Endothelial cell of umbilical vein (primary cell): ENCODE results near the gene CHST11. TPM values are rescaled to one million over a fixed set of nuclear protein-coding genes. Genes with fewer than 3 reads are reported as not detected.

ENCODE experiments used
- BruUV-seq: library from RNA; stranded (reverse); fragments of 400-500 nt; replicated peaks from 2 replicates; lab custom pipeline; 2021; lab: Mats Ljungman, UMichigan
- CTCF ChIA-PET: fragments of 300-600, 350-600 bp; sonication (Branson Sonifier 250); formaldehyde crosslinking; loops from one replicate; lab custom pipeline; 2021; ENCODE audit warnings: antibody characterized with exemption, inconsistent platforms; lab: Charles Lee
- POLR2A ChIA-PET: fragments of 300-600, 350-600 bp; sonication (Branson Sonifier 250); formaldehyde crosslinking; loops from one replicate; lab custom pipeline; 2021; ENCODE audit warnings: antibody characterized with exemption, inconsistent platforms; lab: Charles Lee
- DNase-seq: peaks from one replicate; pipeline ENCODE4 v3.0.0-alpha.2; 2011; ENCODE audit warnings: low read depth, low spot score
- FAIRE-seq: peaks from 2 replicates; lab custom pipeline; 2011; peaks lifted over from hg19 to GRCh38; lab: Jason Lieb, UNC
- H2AFZ ChIP-seq: 2 replicates; pipeline ENCODE4 v1.6.0; 2012; ENCODE audit warnings: low read depth, low read length, control low read depth, inconsistent platforms
- H3K27ac ChIP-seq: 2 replicates; pipeline ENCODE4 v1.5.1; 2011; ENCODE audit warnings: low read depth, mild to moderate bottlenecking, control low read depth, low read length, moderate library complexity; ENCODE audit not compliant: insufficient read depth
- H3K27me3 ChIP-seq, 2 experiments: 2 replicates each; pipeline versions ENCODE4 v1.6.0 to v1.6.1; 2011; ENCODE audit warnings: low read length in 2 of 2, mixed read lengths in 1 of 2; ENCODE audit not compliant: control insufficient read depth in 2 of 2, insufficient read depth in 2 of 2
- H3K36me3 ChIP-seq, 2 experiments: 2 replicates in 1 of 2; 3 replicates in 1 of 2; pipeline ENCODE4 v1.5.1; 2011; ENCODE audit warnings: low read length in 2 of 2, mild to moderate bottlenecking in 1 of 2, moderate library complexity in 1 of 2; ENCODE audit not compliant: control insufficient read depth in 2 of 2, insufficient read depth in 2 of 2; ENCODE audit errors: extremely low read depth in 1 of 2
- H3K4me1 ChIP-seq: 3 replicates; pipeline ENCODE4 v1.5.1; 2011; ENCODE audit warnings: mild to moderate bottlenecking, low read length; ENCODE audit not compliant: control insufficient read depth, insufficient read depth; ENCODE audit errors: extremely low read depth
- H3K4me2 ChIP-seq: 2 replicates; pipeline ENCODE4 v1.6.1; 2011; ENCODE audit warnings: low read length, control low read depth, mixed read lengths; ENCODE audit not compliant: insufficient read depth
- H3K4me3 ChIP-seq, 3 experiments: fragments of 200-600 bp in 1 of 3; sonication (generic), shearing (Covaris generic) in 1 of 3; replicated peaks in 1 of 3; 2 replicates each; pipeline ENCODE4 v1.5.1; 2011 to 2016; ENCODE audit warnings: control low read depth in 3 of 3, low read length in 3 of 3, mild to moderate bottlenecking in 2 of 3, inconsistent platforms in 1 of 3, low read depth in 1 of 3, moderate library complexity in 1 of 3; ENCODE audit not compliant: insufficient read depth in 1 of 3
- H3K79me2 ChIP-seq: 2 replicates; pipeline ENCODE4 v1.6.0; 2012; ENCODE audit warnings: low read length, inconsistent platforms; ENCODE audit not compliant: control insufficient read depth, insufficient read depth
- H3K9ac ChIP-seq: replicated peaks from 2 replicates; pipeline ENCODE3; 2011; ENCODE audit warnings: low read length, control low read depth; ENCODE audit not compliant: insufficient read depth; ENCODE audit errors: extremely low read depth
- H3K9me1 ChIP-seq: replicated peaks from 3 replicates; pipeline ENCODE4 v1.6.0; 2011; ENCODE audit warnings: mild to moderate bottlenecking, low read length; ENCODE audit not compliant: control insufficient read depth, insufficient read depth; ENCODE audit errors: extremely low read depth
- H3K9me3 ChIP-seq: replicated peaks from 2 replicates; pipeline ENCODE4 v1.5.1; 2012; ENCODE audit warnings: low read length, inconsistent platforms; ENCODE audit not compliant: control insufficient read depth, insufficient read depth
- H4K20me1 ChIP-seq: replicated peaks from 2 replicates; pipeline ENCODE3; 2011; ENCODE audit warnings: mild to moderate bottlenecking, low read length; ENCODE audit not compliant: control insufficient read depth, insufficient read depth; ENCODE audit errors: extremely low read depth
- CTCF ChIP-seq, 2 donors: IDR thresholded peaks; 1 replicate in 1 of 2; 2 replicates in 1 of 2; pipeline ENCODE4 v1.5.1; 2011; ENCODE audit warnings: low read length in 2 of 2, mild to moderate bottlenecking in 2 of 2, moderate library complexity in 2 of 2, control low read depth in 1 of 2, inconsistent platforms in 1 of 2, low read depth in 1 of 2; ENCODE audit not compliant: insufficient read depth in 1 of 2; ENCODE audit errors: extremely low read depth in 1 of 2
- EZH2 ChIP-seq: IDR thresholded peaks from 2 replicates; pipeline ENCODE4 v1.6.1; 2012; ENCODE audit warnings: borderline replicate concordance, low read depth, mild to moderate bottlenecking, moderate library complexity, low read length, inconsistent platforms; ENCODE audit not compliant: severe bottlenecking
- FOS ChIP-seq: IDR thresholded peaks from 2 replicates; pipeline ENCODE4 v1.6.1; 2011; ENCODE audit warnings: mild to moderate bottlenecking, low read length, moderate library complexity, borderline replicate concordance; ENCODE audit not compliant: insufficient read depth
- GATA2 ChIP-seq: IDR thresholded peaks from 2 replicates; pipeline ENCODE4 v1.7.0; 2011; ENCODE audit warnings: low read depth, mild to moderate bottlenecking, moderate library complexity, mixed read lengths, low read length; ENCODE audit not compliant: insufficient read length, insufficient read depth
- JUN ChIP-seq: IDR thresholded peaks from 2 replicates; pipeline ENCODE4 v1.6.1; 2011; ENCODE audit warnings: borderline replicate concordance, low read depth; ENCODE audit not compliant: insufficient read length, insufficient read depth
- MAX ChIP-seq: IDR thresholded peaks from 2 replicates; pipeline ENCODE4 v1.6.1; 2011; ENCODE audit not compliant: insufficient read depth, insufficient read length
- MYC ChIP-seq: IDR thresholded peaks from one replicate; pipeline ENCODE4 v1.6.1; 2011; ENCODE audit warnings: mild to moderate bottlenecking, low read depth, low read length
- POLR2A ChIP-seq: IDR thresholded peaks from 2 replicates; pipeline ENCODE4 v1.6.1; 2012; ENCODE audit warnings: low read depth, mild to moderate bottlenecking, control low read depth, low read length
- POLR2AphosphoS5 ChIP-seq: IDR thresholded peaks from 2 replicates; pipeline ENCODE4 v1.6.1; 2012; ENCODE audit warnings: low read depth, mild to moderate bottlenecking, control low read depth, low read length, moderate library complexity; ENCODE audit not compliant: insufficient read depth
- dilution Hi-C: fragments of 300-500 bp; cut with MboI; formaldehyde crosslinking; loops from one replicate; pipeline ENCODE4 v1.15.0; 2019; ENCODE audit warnings: low sequenced_read_pairs; ENCODE audit not compliant: extremely low pct_ligation_motif_present
- intact Hi-C: fragments of 100-400 bp; cut with micrococcal nuclease; formaldehyde crosslinking; loops from one replicate; pipeline ENCODE4 v1.10.0; 2022
- polyA plus RNA-seq, 4 experiments: library from polyadenylated mRNA; depleted of rRNA in 3 of 4; stranded (reverse) in 3 of 4; unstranded in 1 of 4; fragments of >200 nt; gene quantifications; 2 replicates each; pipeline versions ENCODE4 v1.2.1 to v1.2.3, GENCODE V29; 2011 to 2012; ENCODE audit warnings: missing spikeins in 1 of 4
- total RNA-seq: library from RNA; stranded (reverse); gene quantifications from 2 replicates; pipeline ENCODE4 v1.2.3, GENCODE V29; 2021

CHST11 gene
- total and polyA plus RNA-seq, 2 donors (not counting 3 experiments of a cell fraction or from before 2014, with no cell fraction given) = 19.7 to 20.9 TPM

- TF ChIP-seq POLR2AphosphoS5 (no peak), JUN (no peak), CTCF (IDR thresholded peaks at IDR 0.05; ENCODE audit: extremely low read depth in 1 of 2, insufficient read depth in 1 of 2, low read depth in 1 of 2, low read length in 2 of 2) (no peak), MAX (no peak), POLR2A (no peak), MYC (no peak), EZH2 (no peak), GATA2 (no peak), FOS (no peak)
- H3K27ac ChIP-seq = no peak overlapping the region
- no peaks in the 10 kb centered on the region for H3K9me1 ChIP-seq
- H3K4me3 ChIP-seq = no peak overlapping the region
- CTCF ChIA-PET = interaction anchor here (0.9 to 3.1 kb wide), 6 partner anchors 11 to 245 kb away, joined by 3 to 9 read pairs (median 4); partner anchors contain the start of gene CHST11
- DNase-seq = no peak
- intact Hi-C loops (no loop called here), dilution Hi-C loops (no loop called here)
- no peak overlapping the region for H3K4me2 ChIP-seq
- H3K79me2 ChIP-seq = no peaks in the 10 kb centered on the region
- H3K4me1 ChIP-seq = no peaks in the 10 kb centered on the region
- POLR2A ChIA-PET = no interaction called here
- no peaks in the 10 kb centered on the region for H4K20me1 ChIP-seq
- FAIRE-seq = no peak
- no TSS peak for BruUV-seq
- H2AFZ ChIP-seq = no peak overlapping the region
- H3K27me3 ChIP-seq = no peaks in the 10 kb centered on the region
- no peaks in the 10 kb centered on the region for H3K9me3 ChIP-seq
- H3K36me3 ChIP-seq = no peaks in the 10 kb centered on the region
- H3K9ac ChIP-seq = no peak overlapping the region
These were observed 112.2 kb downstream of the CHST11 start for GRCh38 chr12:104568935-104569334.
